ENCODE results near the gene UMODL1.

- TF ChIP-seq USF1 (IDR thresholded peaks at IDR 0.05): no peak
- no peak for TF ChIP-seq NFIC (IDR thresholded peaks at IDR 0.05)
- TF ChIP-seq TEAD4 (IDR thresholded peaks at IDR 0.05): no peak
- TF ChIP-seq REST (IDR thresholded peaks at IDR 0.05; ENCODE audit: low read depth): no peak
Measured at GRCh38 chr21:42123219-42123908, 52.2 kb downstream of the UMODL1 start.
